H9 (cell line): Measurements from ENCODE around the gene FGF12. TPM values are rescaled to one million over a fixed set of nuclear protein-coding genes. Genes with fewer than 3 reads are reported as not detected.

Experiments used
- DNase-seq: peaks from one replicate; pipeline ENCODE4 v3.0.0-alpha.2; 2017
- H2AFZ ChIP-seq: one replicate; pipeline ENCODE4 v1.6.1; 2013; ENCODE audit warnings: mild to moderate bottlenecking, low read length, control low read depth, moderate library complexity
- H2AK5ac ChIP-seq: 2 replicates; pipeline ENCODE4 v1.6.1; 2013; ENCODE audit warnings: low read length, control low read depth, mixed read lengths; ENCODE audit not compliant: insufficient read length
- H2BK120ac ChIP-seq: one replicate; pipeline ENCODE4 v1.6.1; 2013; ENCODE audit warnings: low read depth, mild to moderate bottlenecking, low read length, control low read depth, inconsistent platforms; ENCODE audit not compliant: poor library complexity, severe bottlenecking
- H2BK12ac ChIP-seq: 2 replicates; pipeline ENCODE4 v1.6.1; 2013; ENCODE audit warnings: low read length, control low read depth, mixed read lengths, low read depth; ENCODE audit not compliant: insufficient read length
- H2BK15ac ChIP-seq: 2 replicates; pipeline ENCODE4 v1.6.1; 2013; ENCODE audit warnings: low read depth, low read length, control low read depth
- H2BK20ac ChIP-seq: one replicate; pipeline ENCODE4 v1.6.1; 2013; ENCODE audit warnings: low read depth, mild to moderate bottlenecking, low read length, control low read depth, inconsistent platforms; ENCODE audit not compliant: poor library complexity, severe bottlenecking
- H2BK5ac ChIP-seq: 2 replicates; pipeline ENCODE4 v1.6.1; 2013; ENCODE audit warnings: low read length, control low read depth, mixed read lengths; ENCODE audit not compliant: insufficient read length
- H3K14ac ChIP-seq: 2 replicates; pipeline ENCODE4 v1.6.1; 2013; ENCODE audit warnings: low read length, control low read depth; ENCODE audit not compliant: insufficient read depth
- H3K18ac ChIP-seq: 2 replicates; pipeline ENCODE4 v1.6.1; 2013; ENCODE audit warnings: low read depth, mild to moderate bottlenecking, mixed read lengths, low read length, control low read depth; ENCODE audit not compliant: insufficient read length
- H3K23ac ChIP-seq: 2 replicates; pipeline ENCODE4 v1.6.1; 2013; ENCODE audit warnings: low read length, control low read depth, mixed read lengths, low read depth; ENCODE audit not compliant: insufficient read length
- H3K23me2 ChIP-seq: 2 replicates; pipeline ENCODE4 v1.6.1; 2013; ENCODE audit warnings: low read depth, mild to moderate bottlenecking, mixed read lengths, low read length, control low read depth; ENCODE audit not compliant: insufficient read length, poor library complexity, severe bottlenecking
- H3K27ac ChIP-seq: 2 replicates; pipeline ENCODE4 v1.5.1; 2013; ENCODE audit warnings: low read length, control low read depth, mixed read lengths, low read depth; ENCODE audit not compliant: insufficient read length
- H3K27me3 ChIP-seq: 2 replicates; pipeline ENCODE4 v1.6.1; 2013; ENCODE audit warnings: low read length, control low read depth, inconsistent platforms; ENCODE audit not compliant: insufficient read depth
- H3K4ac ChIP-seq: 2 replicates; pipeline ENCODE4 v1.6.1; 2013; ENCODE audit warnings: low read depth, mild to moderate bottlenecking, control low read depth, inconsistent platforms, low read length, moderate library complexity
- H3K4me1 ChIP-seq: 2 replicates; pipeline ENCODE4 v1.6.1; 2013; ENCODE audit warnings: low read length, control low read depth, inconsistent platforms; ENCODE audit not compliant: insufficient read depth
- H3K4me2 ChIP-seq: 2 replicates; pipeline ENCODE4 v1.6.1; 2013; ENCODE audit warnings: low read length, control low read depth, mixed read lengths; ENCODE audit not compliant: insufficient read length, insufficient read depth
- H3K56ac ChIP-seq: 2 replicates; pipeline ENCODE4 v1.6.1; 2013; ENCODE audit warnings: low read depth, mild to moderate bottlenecking, mixed read lengths, low read length, control low read depth; ENCODE audit not compliant: insufficient read length
- H3K79me1 ChIP-seq: 2 replicates; pipeline ENCODE4 v1.6.1; 2013; ENCODE audit warnings: low read depth, mild to moderate bottlenecking, moderate library complexity, low read length, control low read depth, inconsistent platforms; ENCODE audit not compliant: insufficient read depth, poor library complexity, severe bottlenecking
- H3K79me2 ChIP-seq: 2 replicates; pipeline ENCODE4 v1.6.1; 2013; ENCODE audit warnings: low read length, control low read depth, inconsistent platforms; ENCODE audit not compliant: insufficient read depth
- H3K9ac ChIP-seq: 2 replicates; pipeline ENCODE4 v1.6.1; 2013; ENCODE audit warnings: low read length, control low read depth, mixed read lengths; ENCODE audit not compliant: insufficient read length; ENCODE audit errors: extremely low read depth
- H3K9me3 ChIP-seq: one replicate; pipeline ENCODE4 v1.6.1; 2013; ENCODE audit warnings: low read depth, low read length, inconsistent platforms; ENCODE audit not compliant: control insufficient read depth
- H3T11ph ChIP-seq: one replicate; pipeline ENCODE4 v1.6.1; 2013; ENCODE audit warnings: mild to moderate bottlenecking, low read length, control low read depth, inconsistent platforms
- H4K20me1 ChIP-seq: one replicate; pipeline ENCODE4 v1.6.1; 2013; ENCODE audit not compliant: control insufficient read depth, insufficient read length, insufficient read depth
- H4K5ac ChIP-seq: 2 replicates; pipeline ENCODE4 v1.6.1; 2013; ENCODE audit warnings: low read depth, mild to moderate bottlenecking, mixed read lengths, low read length, control low read depth; ENCODE audit not compliant: insufficient read length
- H4K8ac ChIP-seq: replicated peaks from 2 replicates; pipeline ENCODE4 v1.6.1; 2013; ENCODE audit warnings: low read length, control low read depth, mixed read lengths, low read depth; ENCODE audit not compliant: insufficient read length
- H4K91ac ChIP-seq: 2 replicates; pipeline ENCODE4 v1.6.1; 2013; ENCODE audit warnings: low read depth, mild to moderate bottlenecking, moderate library complexity, mixed read lengths, low read length, control low read depth; ENCODE audit not compliant: insufficient read length
- H3K27ac Mint-ChIP-seq, 3 experiments: 2 replicates in 2 of 3; 3 replicates in 1 of 3; pipeline ENCODE4 v1.8.0; 2020 to 2021; ENCODE audit warnings: mixed read lengths in 3 of 3, mild to moderate bottlenecking in 1 of 3, moderate library complexity in 1 of 3
- H3K27me3 Mint-ChIP-seq: 2 replicates; pipeline ENCODE4 v1.8.0; 2021; ENCODE audit warnings: low read depth, mild to moderate bottlenecking, moderate library complexity, mixed read lengths
- H3K36me3 Mint-ChIP-seq, 3 experiments: 2 replicates in 2 of 3; 3 replicates in 1 of 3; pipeline ENCODE4 v1.8.0; 2020 to 2021; ENCODE audit warnings: low read depth in 3 of 3, mixed read lengths in 3 of 3; ENCODE audit not compliant: insufficient read depth in 1 of 3
- H3K4me1 Mint-ChIP-seq, 2 experiments: 2 replicates each; pipeline ENCODE4 v1.8.0; 2020; ENCODE audit warnings: mixed read lengths in 2 of 2
- H3K4me3 Mint-ChIP-seq, 2 experiments: 2 replicates in 1 of 2; 3 replicates in 1 of 2; pipeline ENCODE4 v1.8.0; 2020 to 2021; ENCODE audit warnings: mild to moderate bottlenecking in 2 of 2, mixed read lengths in 2 of 2, moderate library complexity in 1 of 2
- H3K9me3 Mint-ChIP-seq, 2 experiments: 2 replicates in 1 of 2; 3 replicates in 1 of 2; pipeline ENCODE4 v1.8.0; 2020; ENCODE audit warnings: mild to moderate bottlenecking in 2 of 2, mixed read lengths in 2 of 2, moderate library complexity in 1 of 2
- CTCF ChIP-seq: fragments of 200-600 bp; sonication (generic); conservative IDR thresholded peaks from 3 replicates; pipeline ENCODE4 v1.8.0; 2021; ENCODE audit warnings: antibody characterized with exemption, mild to moderate bottlenecking
- WGBS: extraction: QIAGEN DNeasy Blood & Tissue Kit; methylation state at CpG from one replicate; pipeline ENCODE4 v1.1.7; 2013; ENCODE audit warnings: missing lambda C conversion rate, low lambda C conversion rate, mixed read lengths; ENCODE audit not compliant: insufficient read length; ENCODE audit errors: extremely low coverage; 5-methylcytosine and 5-hydroxymethylcytosine counted together
- total RNA-seq: library from RNA; stranded (reverse); gene quantifications from 2 replicates; pipeline ENCODE4 v1.2.1, GENCODE V29; 2021

The FGF12 gene
- total RNA-seq, 1 experiment from 2014 or later, result 5.6 TPM

GRCh38 chr3:192482391-192482790, 244.9 kb downstream of the FGF12 start:
- Histone ChIP-seq H4K20me1 (no peaks in the 10 kb centered on the region), H2BK12ac (no peak overlapping the region), H3K4me2 (no peak overlapping the region), H2BK15ac (no peak overlapping the region), H3K4ac (no peak overlapping the region), H3K4me1 (no peaks in the 10 kb centered on the region), H2AFZ (no peak overlapping the region), H3K9me3 (no peaks in the 10 kb centered on the region), H3K79me1 (no peaks in the 10 kb centered on the region), H3K9ac (no peak overlapping the region), H4K8ac (no peak overlapping the region), H3K79me2 (no peaks in the 10 kb centered on the region), H3K56ac (no peak overlapping the region), H2BK120ac (no peak overlapping the region), H3K14ac (no peak overlapping the region), H3K18ac (no peak overlapping the region), H3T11ph (no peak overlapping the region), H3K27ac (no peak overlapping the region), H3K27me3 (no peaks in the 10 kb centered on the region), H2BK20ac (no peak overlapping the region), H2AK5ac (no peak overlapping the region), H3K23ac (no peak overlapping the region), H4K91ac (no peak overlapping the region), H4K5ac (no peak overlapping the region), H3K23me2 (no peaks in the 10 kb centered on the region), H2BK5ac (no peak overlapping the region)
- no peak overlapping the region for H3K4me3 Mint-ChIP-seq
- no peaks in the 10 kb centered on the region for H3K27me3 Mint-ChIP-seq
- no peaks in the 10 kb centered on the region for H3K4me1 Mint-ChIP-seq
- no peak for DNase-seq
- H3K9me3 Mint-ChIP-seq, result no peaks in the 10 kb centered on the region
- WGBS, result no CpG with 5 or more reads among the region's 7 CpGs
- H3K27ac Mint-ChIP-seq, result no peak overlapping the region; a peak in 1 of 7 replicates
- TF ChIP-seq CTCF, result no peak
- H3K36me3 Mint-ChIP-seq, result no peaks in the 10 kb centered on the region
